GM21528 (cell line): ENCODE data around the gene KRT74.

Experiments
- ATAC-seq: cut with Tn5 transposase; IDR thresholded peaks from one replicate; pipeline ENCODE4 v1.9.1; 2021; ENCODE audit warnings: mild to moderate bottlenecking, moderate library complexity; ENCODE audit not compliant: unreplicated experiment, low FRiP score

KRT74 gene

GRCh38 chr12:52542157-52542556, 31.5 kb downstream of the KRT74 start:
- no peak for ATAC-seq

GRCh38 chr12:52541709-52542108, 31.9 kb downstream of the KRT74 start:
- ATAC-seq, result no peak

- no peak for ATAC-seq
Observed at GRCh38 chr12:52540531-52540930, 33.1 kb downstream of the KRT74 start.

GRCh38 chr12:52539821-52540173, 33.8 kb downstream of the KRT74 start:
- ATAC-seq, result no peak

- ATAC-seq, result no peak
Observed at GRCh38 chr12:52539083-52539820, 34.4 kb downstream of the KRT74 start.

GRCh38 chr12:52537101-52537500, 36.5 kb downstream of the KRT74 start:
- no peak for ATAC-seq

- ATAC-seq, result no peak
Observed at GRCh38 chr12:52535574-52535973, 38.1 kb downstream of the KRT74 start.

GRCh38 chr12:52534482-52534881, 39.2 kb downstream of the KRT74 start:
- no peak for ATAC-seq

GRCh38 chr12:52533686-52534470, 39.8 kb downstream of the KRT74 start:
- no peak for ATAC-seq

- ATAC-seq, result no peak
Observed at GRCh38 chr12:52532636-52533035, 41.0 kb downstream of the KRT74 start.

- no peak for ATAC-seq
Observed at GRCh38 chr12:52531566-52532300, 41.9 kb downstream of the KRT74 start.

- ATAC-seq, result no peak
Observed at GRCh38 chr12:52530905-52531304, 42.7 kb downstream of the KRT74 start.

- ATAC-seq, result no peak
Observed at GRCh38 chr12:52530366-52530765, 43.3 kb downstream of the KRT74 start.

- no peak for ATAC-seq
Observed at GRCh38 chr12:52529846-52530245, 43.8 kb downstream of the KRT74 start.

- ATAC-seq, result no peak
Observed at GRCh38 chr12:52529417-52529816, 44.2 kb downstream of the KRT74 start.

- ATAC-seq, result no peak
Observed at GRCh38 chr12:52528641-52529143, 45.0 kb downstream of the KRT74 start.

GRCh38 chr12:52527121-52527800, 46.4 kb downstream of the KRT74 start:
- ATAC-seq, result no peak

GRCh38 chr12:52526511-52526951, 47.1 kb downstream of the KRT74 start:
- no peak for ATAC-seq

GRCh38 chr12:52525661-52526499, 47.8 kb downstream of the KRT74 start:
- no peak for ATAC-seq
